Fibroblast of mammary gland (primary cell): Measurements from ENCODE around the gene PRDM5.

Experiments
- DNase-seq: peaks from one replicate; pipeline ENCODE4 v3.0.0-alpha.2; 2010; ENCODE audit warnings: low read depth
- H3K4me3 ChIP-seq: 2 replicates; pipeline ENCODE4 v1.5.1; 2011; ENCODE audit warnings: low read depth, mild to moderate bottlenecking, low read length, moderate library complexity; ENCODE audit not compliant: control insufficient read depth
- CTCF ChIP-seq: conservative IDR thresholded peaks from 2 replicates; pipeline ENCODE4 v1.5.1; 2011; ENCODE audit warnings: low read depth, low read length, inconsistent platforms; ENCODE audit not compliant: control insufficient read depth, insufficient read depth

The PRDM5 gene

GRCh38 chr4:120926358-120927025 is 4.0 kb upstream of the PRDM5 start:
- no peak for DNase-seq
- no peak for TF ChIP-seq CTCF

GRCh38 chr4:120924931-120925330 is 2.4 kb upstream of the PRDM5 start:
- DNase-seq = no peak
- TF ChIP-seq CTCF = no peak
- H3K4me3 ChIP-seq = no peak overlapping the region

More at GRCh38 chr4:120926358-120927025, 4.0 kb upstream of the PRDM5 start:
- no peak overlapping the region for H3K4me3 ChIP-seq

- no peak for TF ChIP-seq CTCF
- H3K4me3 ChIP-seq = peak overlapping the region; percentile 56
- no peak for DNase-seq
Measured at GRCh38 chr4:120923207-120923522, 639 bp upstream of the PRDM5 start.

GRCh38 chr4:120921456-120922380 is 808 bp downstream of the PRDM5 start:
- peak overlapping the region; percentile 42 for H3K4me3 ChIP-seq
- peak; percentile 75 for DNase-seq
- TF ChIP-seq CTCF = no peak

GRCh38 chr4:120920666-120921065 is 1.9 kb downstream of the PRDM5 start:
- no peak for TF ChIP-seq CTCF
- H3K4me3 ChIP-seq = no peak overlapping the region
- no peak for DNase-seq

- DNase-seq = no peak
- peak; percentile 21 for TF ChIP-seq CTCF
Measured at GRCh38 chr4:120919358-120919757, 3.2 kb downstream of the PRDM5 start.

More at GRCh38 chr4:120919358-120919757, 3.2 kb downstream of the PRDM5 start:
- no peak overlapping the region for H3K4me3 ChIP-seq
